Measurements from ENCODE around the gene SLC36A1. TPM values are rescaled to one million over a fixed set of nuclear protein-coding genes. Genes with fewer than 3 reads are reported as not detected.

The SLC36A1 gene
- total and polyA plus RNA-seq, 2 of the 8 experiments (the other 6 are each of a cell fraction or from before 2014, with no cell fraction given) = 6.6 to 9.6 TPM

- 85% methylated on average over 3 of the region's 3 CpGs; no CpG with 5 or more reads in 1 of the 2 experiments for WGBS, 2 experiments (ENCODE audit: extremely low coverage in 1 of 2, insufficient coverage in 1 of 2, insufficient read length in 1 of 2, insufficient replicate concordance in 2 of 2, low coverage in 1 of 2, low lambda C conversion rate in 2 of 2, missing lambda C conversion rate in 1 of 2)
- Histone ChIP-seq H3K27ac (ENCODE audit: low read depth, low read length) (no peak overlapping the region), H3K4me2 (ENCODE audit: insufficient read depth in 1 of 2, low read depth in 2 of 2, low read length in 2 of 2) (no peak overlapping the region), H3K23ac (ENCODE audit: insufficient read length) (no peak overlapping the region), H2AFZ (ENCODE audit: low read length) (no peak overlapping the region), H4K91ac (replicated peaks; ENCODE audit: insufficient read length, low read length) (no peak overlapping the region), H3K79me2 (ENCODE audit: control insufficient read depth in 1 of 2, insufficient read depth in 2 of 2, low read length in 2 of 2) (no peaks in the 10 kb centered on the region), H2BK120ac (replicated peaks; ENCODE audit: low read depth, low read length) (no peak overlapping the region), H3K14ac (ENCODE audit: insufficient read length) (no peak overlapping the region), H3K18ac (ENCODE audit: extremely low read depth, low read length) (no peak overlapping the region; the same call in 1 of the 2 replicates), H2AK5ac (ENCODE audit: low read depth, low read length) (no peak overlapping the region), H2BK15ac (ENCODE audit: low read length) (0 out of 2 replicates have a peak overlapping the region, but pooled peaks have one; percentile 72), H3K23me2 (ENCODE audit: low read depth, low read length) (no peaks in the 10 kb centered on the region), H3K4ac (replicated peaks; ENCODE audit: insufficient read length, low read depth, low read length) (no peak overlapping the region), H3K56ac (replicated peaks; ENCODE audit: insufficient read length, low read depth, low read length) (no peak overlapping the region), H3K4me3 (ENCODE audit: extremely low read depth in 1 of 4, insufficient read depth in 2 of 4, low read depth in 3 of 4, low read length in 4 of 4) (no peak overlapping the region), H2BK12ac (ENCODE audit: low read depth, low read length) (no peak overlapping the region), H4K20me1 (replicated peaks in 1 of 2; ENCODE audit: control insufficient read depth in 1 of 2, insufficient read depth in 2 of 2, low read length in 2 of 2) (no peaks in the 10 kb centered on the region), H3K4me1 (replicated peaks in 1 of 4; ENCODE audit: control insufficient read depth in 3 of 4, insufficient read depth in 4 of 4, low read length in 3 of 4) (peaks cover 0 to 2% (median 0%) of the 10 kb centered on the region in 4 experiments; a peak in 2 of 7 replicates), H4K5ac (ENCODE audit: insufficient read length, low read depth, low read length) (no peak overlapping the region), H2BK20ac (ENCODE audit: low read length) (no peak overlapping the region), H3K9ac (replicated peaks in 1 of 4; ENCODE audit: extremely low read depth in 1 of 4, low read depth in 3 of 4, low read length in 3 of 4) (no peak overlapping the region), H2BK5ac (ENCODE audit: low read depth, low read length) (no peak overlapping the region), H3K79me1 (ENCODE audit: low read depth, low read length) (no peaks in the 10 kb centered on the region), H4K8ac (ENCODE audit: extremely low read depth, insufficient read depth, low read length) (no peak overlapping the region), H3K36me3 (ENCODE audit: control insufficient read depth in 2 of 4, insufficient read depth in 4 of 4, low read length in 3 of 4) (no peaks in the 10 kb centered on the region), H3K27me3 (replicated peaks in 1 of 4; ENCODE audit: control insufficient read depth in 3 of 4, extremely low read depth in 1 of 4, insufficient read depth in 3 of 4, low read length in 3 of 4) (no peaks in the 10 kb centered on the region), H3K9me3 (ENCODE audit: insufficient read depth in 2 of 2, low read depth in 1 of 2, low read length in 1 of 2) (no peaks in the 10 kb centered on the region)
- FAIRE-seq = no peak
- CTCF ChIA-PET (ENCODE audit: partially characterized antibody) = interaction anchor here (1.0 to 2.8 kb wide), 8 partner anchors 10 to 163 kb away, joined by 3 to 10 read pairs (median 6); partner anchors contain the start of gene SLC36A1
- POLR2A ChIA-PET (ENCODE audit: partially characterized antibody) = interaction anchor here (1.0 kb wide), 1 partner anchor 14 kb away, joined by 3 read pairs; no protein-coding TSS in a partner anchor
- TF ChIP-seq HDAC2 (IDR thresholded peaks at IDR 0.05; ENCODE audit: borderline replicate concordance in 1 of 2, low read depth in 2 of 2, low read length in 2 of 2) (no peak), SAP30 (IDR thresholded peaks at IDR 0.05; ENCODE audit: insufficient read depth, insufficient replicate concordance, low read length) (no peak), RAD21 (IDR thresholded peaks at IDR 0.05 in 1 of 2, conservative IDR thresholded peaks at IDR 0.05 in 1 of 2; ENCODE audit: low read depth in 2 of 2, low read length in 2 of 2) (no peak; a peak in 1 of 4 replicates), CTCF (IDR thresholded peaks at IDR 0.05; ENCODE audit: control extremely low read depth in 1 of 3, insufficient read depth in 1 of 3, low read depth in 1 of 3, low read length in 3 of 3) (peak in 1 of 3 experiments; percentile 17; a peak in 1 of 4 replicates)
- DNase-seq (ENCODE audit: low read depth in 1 of 2, low spot score in 2 of 2) = no peak
Measured at GRCh38 chr5:151432210-151432609, 15.2 kb upstream of the SLC36A1 start.
